NT2/D1 (cell line): ENCODE results near the gene TMEM245.

Source experiments
- DNase-seq: peaks from one replicate; pipeline ENCODE4 v3.0.0-alpha.2; 2011; ENCODE audit warnings: low read depth, low spot score
- H3K27me3 ChIP-seq: 2 replicates; pipeline ENCODE4 v1.6.0; 2011; ENCODE audit warnings: mild to moderate bottlenecking; ENCODE audit not compliant: insufficient read length, insufficient read depth
- H3K36me3 ChIP-seq: 2 replicates; pipeline ENCODE4 v1.6.1; 2011; ENCODE audit warnings: mild to moderate bottlenecking, low read length, mixed read lengths; ENCODE audit not compliant: insufficient read depth, insufficient read length
- H3K4me1 ChIP-seq: 2 replicates; pipeline ENCODE4 v1.5.1; 2011; ENCODE audit not compliant: insufficient read depth, insufficient read length
- H3K4me3 ChIP-seq: 2 replicates; pipeline ENCODE4 v1.5.1; 2011; ENCODE audit warnings: low read depth; ENCODE audit not compliant: insufficient read length
- H3K9ac ChIP-seq: 2 replicates; pipeline ENCODE4 v1.6.0; 2011; ENCODE audit warnings: low read depth; ENCODE audit not compliant: insufficient read length
- H3K9me3 ChIP-seq: 2 replicates; pipeline ENCODE4 v1.5.1; 2011; ENCODE audit warnings: mild to moderate bottlenecking, low read length; ENCODE audit not compliant: insufficient read depth
- SUZ12 ChIP-seq: IDR thresholded peaks from 2 replicates; pipeline ENCODE4 v1.6.1; 2011; ENCODE audit not compliant: insufficient read length, insufficient read depth; ENCODE audit errors: extremely low read depth
- YY1 ChIP-seq: IDR thresholded peaks from 2 replicates; pipeline ENCODE4 v1.6.1; 2011; ENCODE audit not compliant: insufficient read length, insufficient read depth
- ZNF274 ChIP-seq: IDR thresholded peaks from 2 replicates; pipeline ENCODE4 v1.6.1; 2011; ENCODE audit warnings: mild to moderate bottlenecking, low read depth, low read length

The TMEM245 gene

DNA sequence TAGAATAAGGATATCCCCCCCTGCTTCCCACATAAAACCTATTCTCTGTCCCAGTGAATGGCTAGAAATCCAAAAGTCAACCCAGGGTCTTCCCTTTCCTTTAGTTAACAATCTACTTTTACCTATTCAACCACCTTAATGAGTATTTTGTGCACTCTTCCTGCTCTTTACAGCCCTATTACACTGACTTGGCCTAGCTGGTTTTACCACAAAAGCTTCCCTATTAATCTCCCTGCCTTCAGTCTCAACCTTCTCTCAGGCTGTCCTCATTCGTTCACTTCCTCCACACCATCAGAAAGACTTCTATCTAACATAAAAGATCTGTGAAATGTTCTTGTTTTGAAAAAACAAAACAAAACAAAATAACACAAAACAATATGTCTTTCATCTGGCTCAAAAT lies 122.6 kb downstream of the TMEM245 start:
- H3K4me3 ChIP-seq, result no peak overlapping the region
- H3K4me1 ChIP-seq, result no peaks in the 10 kb centered on the region
- H3K36me3 ChIP-seq, result peaks cover 56% of the 10 kb centered on the region
- no peaks in the 10 kb centered on the region for H3K27me3 ChIP-seq
- TF ChIP-seq ZNF274, result no peak
- no peak for TF ChIP-seq YY1
- no peak for TF ChIP-seq SUZ12
- no peak overlapping the region for H3K9ac ChIP-seq
- no peak for DNase-seq
- H3K9me3 ChIP-seq, result no peaks in the 10 kb centered on the region

DNA sequence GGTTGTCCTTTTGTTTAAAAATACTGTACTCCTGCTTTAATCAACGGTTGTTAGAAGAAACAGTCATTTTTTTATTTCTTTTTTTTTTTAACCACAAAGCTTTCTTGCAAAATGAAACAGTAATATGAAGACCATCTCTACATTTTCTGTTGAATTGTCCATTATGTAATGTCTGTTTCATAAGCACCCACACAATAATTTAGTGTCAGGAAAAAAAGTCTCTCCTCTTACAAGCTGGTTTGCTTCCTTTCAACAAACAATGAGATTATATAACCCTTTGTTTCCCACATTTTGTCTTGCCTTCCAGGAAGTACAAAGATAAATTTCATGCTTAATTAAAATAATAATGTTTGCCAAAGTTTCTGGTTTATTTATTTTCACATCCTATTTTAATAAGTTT lies 123.1 kb downstream of the TMEM245 start:
- Histone ChIP-seq H3K27me3 (no peaks in the 10 kb centered on the region), H3K9ac (no peak overlapping the region), H3K4me3 (no peak overlapping the region), H3K4me1 (no peaks in the 10 kb centered on the region), H3K9me3 (no peaks in the 10 kb centered on the region), H3K36me3 (peaks cover 58% of the 10 kb centered on the region)
- no peak for DNase-seq
- no peak for TF ChIP-seq ZNF274
- TF ChIP-seq SUZ12, result no peak
- TF ChIP-seq YY1, result no peak

DNA sequence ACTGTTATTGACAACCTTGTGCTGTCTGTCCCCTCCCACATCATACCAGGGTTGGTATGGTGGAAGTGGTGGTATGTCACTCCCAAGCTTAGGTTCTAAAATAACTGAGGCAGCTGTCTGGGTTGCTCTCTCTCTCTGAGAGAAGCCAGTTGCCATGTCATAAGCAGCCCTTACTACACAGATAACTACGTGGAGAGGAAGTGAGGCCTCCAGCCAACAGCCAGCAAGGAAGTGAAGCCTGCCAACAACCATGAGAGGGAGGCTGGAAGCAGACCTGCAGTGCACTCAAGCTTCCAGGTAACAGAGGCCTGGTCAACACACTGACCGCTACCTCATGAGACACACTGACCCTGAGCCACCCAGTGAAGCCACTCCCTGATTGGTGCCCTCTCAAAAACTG lies 125.1 kb downstream of the TMEM245 start:
- H3K9me3 ChIP-seq, result no peaks in the 10 kb centered on the region
- TF ChIP-seq YY1 (no peak), SUZ12 (no peak)
- H3K27me3 ChIP-seq, result no peaks in the 10 kb centered on the region
- no peak overlapping the region for H3K4me3 ChIP-seq
- no peak overlapping the region for H3K9ac ChIP-seq
- peaks cover 71% of the 10 kb centered on the region for H3K36me3 ChIP-seq
- no peak for DNase-seq
- no peaks in the 10 kb centered on the region for H3K4me1 ChIP-seq

DNA sequence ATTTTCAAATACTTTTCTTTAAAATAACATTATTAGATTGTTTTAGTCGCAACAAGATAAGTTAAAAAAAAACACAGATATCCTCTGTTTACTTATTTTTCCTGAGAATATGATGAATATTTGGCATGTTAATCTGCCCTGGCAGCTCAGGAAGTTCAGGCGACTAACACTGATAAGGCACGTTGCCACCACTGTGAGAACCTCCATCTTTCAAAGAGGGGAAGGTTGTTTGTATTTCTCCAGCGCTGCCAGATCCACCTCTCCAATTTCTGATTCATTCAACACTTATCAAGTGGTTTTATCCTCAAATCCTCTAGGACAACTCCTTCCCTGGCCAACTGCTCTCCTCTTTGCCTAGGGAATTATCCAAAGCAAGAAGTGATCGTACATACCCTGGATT lies 128.3 kb downstream of the TMEM245 start:
- TF ChIP-seq SUZ12, result no peak
- no peak for TF ChIP-seq YY1
- TF ChIP-seq ZNF274, result no peak
- Histone ChIP-seq H3K27me3 (no peaks in the 10 kb centered on the region), H3K4me3 (no peak overlapping the region), H3K4me1 (no peaks in the 10 kb centered on the region), H3K36me3 (peaks cover 58% of the 10 kb centered on the region), H3K9ac (no peak overlapping the region), H3K9me3 (no peaks in the 10 kb centered on the region)
- DNase-seq, result no peak

DNA sequence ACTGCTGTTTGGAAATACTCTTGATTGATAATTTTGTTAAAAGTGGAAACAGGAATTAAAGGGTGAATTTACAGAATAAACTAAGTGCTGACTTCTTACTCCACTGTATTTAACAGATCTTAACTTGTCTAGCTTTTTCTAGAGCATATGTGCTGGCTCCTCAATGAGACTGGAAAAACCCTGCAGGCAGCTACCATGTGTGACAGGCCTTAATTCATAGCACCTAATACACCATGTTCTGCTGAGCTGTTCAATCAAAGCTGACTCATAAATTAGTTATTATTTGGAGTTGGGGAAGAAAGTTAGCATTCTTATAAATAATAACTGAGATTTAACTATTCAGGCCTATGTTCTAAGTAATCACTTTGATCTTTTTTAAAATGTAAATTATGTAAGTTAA lies 135.9 kb downstream of the TMEM245 start:
- no peak for TF ChIP-seq ZNF274
- no peak for TF ChIP-seq YY1
- TF ChIP-seq SUZ12, result no peak
- DNase-seq, result no peak
- H3K9me3 ChIP-seq, result no peaks in the 10 kb centered on the region
- H3K27me3 ChIP-seq, result no peaks in the 10 kb centered on the region
- no peak overlapping the region for H3K9ac ChIP-seq
- H3K4me3 ChIP-seq, result no peak overlapping the region
- H3K36me3 ChIP-seq, result peaks cover 66% of the 10 kb centered on the region
- no peaks in the 10 kb centered on the region for H3K4me1 ChIP-seq

DNA sequence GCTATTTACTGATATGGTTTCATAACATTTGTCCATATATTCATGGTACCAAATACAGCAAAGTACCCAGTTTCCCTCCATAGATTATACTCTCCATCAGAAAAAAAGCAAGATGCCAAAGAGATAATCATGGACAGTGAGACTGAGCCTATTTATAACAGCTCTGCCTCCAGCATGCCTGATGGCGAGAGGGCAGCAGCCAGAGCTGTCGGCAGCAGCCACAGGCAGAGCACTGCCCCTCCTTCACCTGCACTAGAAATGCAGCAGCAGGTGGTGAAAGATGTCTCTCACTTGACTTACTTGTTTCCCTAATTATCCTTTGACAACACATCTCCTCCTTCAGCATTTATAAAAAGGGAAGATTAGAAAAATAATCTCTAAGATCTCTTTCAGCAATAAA lies 138.9 kb downstream of the TMEM245 start:
- peaks cover 85% of the 10 kb centered on the region for H3K36me3 ChIP-seq

DNA sequence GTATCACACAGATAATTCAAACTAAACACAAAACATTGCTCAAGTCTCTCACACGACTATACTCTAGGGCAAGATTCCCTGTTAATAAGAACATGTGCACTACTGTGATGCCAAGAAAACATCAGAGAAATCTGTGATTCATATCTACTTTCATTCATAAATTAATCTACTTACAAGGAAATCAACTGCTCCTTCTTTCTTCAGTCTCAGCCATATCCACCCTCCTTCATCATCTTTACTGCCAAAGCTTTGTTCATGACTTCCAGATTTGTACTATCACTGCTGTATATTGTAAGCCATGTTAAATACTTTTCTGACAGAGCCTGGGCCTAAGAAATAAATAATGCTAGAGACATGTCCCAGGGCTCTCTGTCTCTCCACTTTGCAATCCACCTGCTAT lies 141.5 kb downstream of the TMEM245 start:
- H3K4me1 ChIP-seq, result no peaks in the 10 kb centered on the region
- no peak overlapping the region for H3K4me3 ChIP-seq
- TF ChIP-seq YY1, result no peak
- TF ChIP-seq ZNF274, result no peak
- H3K36me3 ChIP-seq, result peaks cover 77% of the 10 kb centered on the region
- DNase-seq, result no peak
- H3K27me3 ChIP-seq, result no peaks in the 10 kb centered on the region
- no peaks in the 10 kb centered on the region for H3K9me3 ChIP-seq
- no peak overlapping the region for H3K9ac ChIP-seq

More for the DNA sequence above, 138.9 kb downstream of the TMEM245 start:
- Histone ChIP-seq H3K4me1 (no peaks in the 10 kb centered on the region), H3K27me3 (no peaks in the 10 kb centered on the region), H3K9ac (no peak overlapping the region), H3K9me3 (no peaks in the 10 kb centered on the region), H3K4me3 (no peak overlapping the region)
- DNase-seq, result no peak
- TF ChIP-seq SUZ12, result no peak
- no peak for TF ChIP-seq YY1
- TF ChIP-seq ZNF274, result no peak

DNA sequence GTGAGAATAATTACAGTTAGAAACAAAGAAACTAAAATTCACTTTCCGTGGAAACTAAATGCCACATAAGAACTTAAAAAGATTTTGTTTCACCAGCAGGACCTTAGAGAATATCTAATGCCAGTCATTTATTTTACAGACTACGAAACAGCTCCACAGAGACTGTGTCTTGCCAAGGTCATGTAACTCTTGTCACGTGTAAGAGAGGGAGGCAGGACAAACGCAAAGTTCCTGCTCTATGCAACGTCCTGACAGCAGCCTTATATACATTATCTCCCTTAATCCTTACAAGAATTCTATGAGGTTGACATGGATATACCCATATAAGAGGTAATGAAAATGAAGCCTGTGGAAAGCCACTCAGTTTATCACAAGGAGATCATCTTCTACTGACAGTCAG lies 145.9 kb downstream of the TMEM245 start:
- no peak for TF ChIP-seq YY1
- TF ChIP-seq ZNF274, result no peak
- no peak for TF ChIP-seq SUZ12
- Histone ChIP-seq H3K4me3 (no peak overlapping the region), H3K4me1 (no peaks in the 10 kb centered on the region), H3K9me3 (no peaks in the 10 kb centered on the region), H3K27me3 (no peaks in the 10 kb centered on the region), H3K36me3 (peaks cover 77% of the 10 kb centered on the region), H3K9ac (no peak overlapping the region)
- DNase-seq, result no peak
